Activated T-cell treated with anti-CD3 and anti-CD28 coated beads, Interleukin-2, amount 50 U/mL, for 1 hour (primary cell): Measurements from ENCODE around the gene ALK.
"Not testable (repeated sequence)": the region's sequence is repeated elsewhere in the genome, so short reads cannot be mapped to it uniquely, and the experiment has no call there.

Experiments
- DNase-seq: peaks from one replicate; pipeline ENCODE4 v3.0.0-alpha.2; 2020

Gene ALK

DNA sequence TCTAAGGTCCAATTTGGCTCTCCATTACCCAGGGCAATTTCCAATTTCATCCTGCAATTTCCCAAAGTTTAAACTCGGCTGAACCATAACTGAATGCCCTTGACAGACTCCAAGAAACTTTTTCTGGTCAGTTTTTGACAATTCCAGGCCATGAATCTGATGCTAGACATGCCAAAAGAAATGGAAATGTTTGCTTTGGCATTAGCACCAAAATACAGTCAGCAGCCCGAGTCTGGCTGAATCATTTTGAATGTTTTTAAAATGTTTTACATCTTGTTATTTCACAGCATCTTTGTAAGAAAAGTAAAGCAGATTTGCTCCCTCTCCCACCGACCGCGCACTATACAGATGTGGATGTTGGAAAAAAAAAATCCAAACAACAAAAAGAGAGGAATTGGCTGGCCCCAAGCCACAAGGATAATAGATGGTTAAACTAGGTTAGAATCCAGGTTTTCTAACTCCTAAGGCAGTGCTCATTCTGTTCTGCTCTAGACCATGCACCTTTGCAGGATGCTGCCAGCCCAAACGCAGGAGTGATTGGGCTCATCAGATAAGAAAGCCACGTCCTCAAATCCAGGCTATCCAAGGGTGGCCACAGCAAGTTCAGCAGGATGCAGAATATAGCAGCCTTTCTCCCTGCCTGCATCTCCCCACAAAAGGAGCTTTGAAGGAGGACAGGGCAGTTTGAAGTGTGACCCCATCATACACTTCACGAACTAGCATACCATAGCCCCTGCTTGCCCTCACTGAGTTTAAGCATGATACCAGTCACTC, 167.5 kb downstream of the ALK start:
- DNase-seq = no peak

DNA sequence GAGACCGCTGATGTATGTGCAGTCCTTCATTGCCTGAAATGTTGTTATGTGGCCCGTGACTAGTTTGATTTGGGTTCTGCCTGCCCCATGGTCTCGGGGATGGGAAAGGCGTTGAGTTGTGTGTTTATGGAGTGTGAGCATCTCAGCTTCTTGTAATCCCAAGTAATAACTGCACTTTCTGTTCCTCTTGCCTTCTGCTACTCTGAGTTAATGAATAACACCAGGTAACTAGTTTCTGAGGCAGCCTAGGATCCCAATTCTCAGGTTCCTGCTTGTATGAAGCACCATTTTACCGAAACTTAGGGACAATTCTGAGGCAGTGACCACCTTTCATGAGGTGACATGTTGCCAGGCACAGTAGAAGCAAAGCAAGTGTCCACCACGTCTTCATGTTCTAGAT, 170.0 kb downstream of the ALK start:
- no peak for DNase-seq

DNA sequence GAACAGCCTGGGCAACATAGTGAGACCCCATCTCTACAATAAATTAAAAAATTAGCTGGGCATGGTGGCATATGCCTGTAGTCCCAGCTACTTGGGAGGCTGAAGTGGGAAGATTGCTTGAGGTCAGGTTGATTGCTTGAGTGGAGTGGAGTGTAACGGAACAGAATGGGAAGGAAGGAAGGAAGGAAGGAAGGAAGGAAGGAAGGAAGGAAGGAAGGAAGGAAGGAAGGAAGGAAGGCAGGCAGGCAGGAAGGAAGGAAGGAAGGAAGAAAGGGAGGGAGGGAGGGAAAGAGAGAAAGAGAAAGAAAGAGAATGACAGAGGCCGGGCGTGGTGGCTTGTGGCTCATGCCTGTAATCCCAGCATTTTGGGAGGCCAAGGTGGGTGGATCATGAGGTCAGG, 170.9 kb downstream of the ALK start:
- not testable (repeated sequence) for DNase-seq

GRCh38 chr2:29749843-29750242, 171.5 kb downstream of the ALK start:
- DNase-seq = no peak

DNA sequence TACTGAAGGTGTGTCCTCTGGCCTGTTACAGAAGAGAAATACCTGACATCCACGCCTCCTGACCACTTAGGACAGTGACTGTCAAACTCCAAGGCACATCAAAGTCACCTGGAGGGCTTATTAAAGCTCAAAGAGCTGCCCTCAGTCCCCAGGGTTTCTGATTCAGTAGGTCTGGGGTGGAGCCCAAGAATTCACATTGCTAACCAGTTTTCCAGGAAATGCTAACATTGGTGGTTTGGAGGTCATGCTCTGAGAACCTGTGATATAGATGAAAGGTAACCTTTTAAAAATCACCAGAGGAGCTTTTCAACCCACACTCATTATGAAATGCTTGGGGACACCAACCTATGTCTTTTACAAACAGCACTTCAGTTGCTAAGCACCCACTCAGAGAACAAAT, 172.3 kb downstream of the ALK start:
- no peak for DNase-seq

- no peak for DNase-seq
Measured at GRCh38 chr2:29747786-29748470, 173.5 kb downstream of the ALK start.

DNA sequence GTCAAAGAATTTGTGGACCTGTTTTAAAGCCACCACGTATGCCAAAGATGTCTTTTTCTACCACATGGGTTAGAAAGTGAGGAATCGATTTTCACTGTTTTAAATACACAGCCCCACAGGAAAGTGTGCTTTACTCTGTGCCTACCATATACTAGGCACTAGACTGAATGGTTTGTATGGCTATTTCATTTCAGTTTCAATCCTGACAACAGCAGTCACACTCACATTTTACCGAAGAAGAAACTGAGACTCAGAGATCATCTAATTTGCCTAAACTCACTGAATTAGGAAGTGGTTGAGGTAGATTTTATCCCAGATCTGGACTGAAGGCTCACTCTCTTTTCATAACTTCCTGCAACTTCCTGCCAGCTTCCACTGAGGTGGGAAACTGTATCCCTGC, 176.4 kb downstream of the ALK start:
- no peak for DNase-seq

DNA sequence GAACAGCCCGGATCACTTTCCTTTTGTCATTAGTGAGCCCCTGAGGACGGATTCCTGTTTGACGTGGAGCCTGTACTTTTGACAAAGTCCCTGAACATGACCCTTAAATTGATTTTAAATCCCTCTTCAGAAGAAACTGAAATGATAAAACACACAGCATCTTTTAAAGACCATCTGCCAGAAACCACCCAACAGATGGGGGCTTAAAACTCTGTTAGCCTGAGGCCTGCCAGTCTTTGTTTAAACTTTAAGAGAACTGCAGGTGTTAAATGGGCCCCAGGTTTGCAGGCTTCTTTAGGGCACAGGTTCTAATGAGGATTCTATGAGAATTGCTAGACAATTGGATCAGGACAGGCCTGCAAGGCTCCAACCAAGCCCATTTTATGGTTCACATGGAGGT, 177.9 kb downstream of the ALK start:
- DNase-seq = no peak

DNA sequence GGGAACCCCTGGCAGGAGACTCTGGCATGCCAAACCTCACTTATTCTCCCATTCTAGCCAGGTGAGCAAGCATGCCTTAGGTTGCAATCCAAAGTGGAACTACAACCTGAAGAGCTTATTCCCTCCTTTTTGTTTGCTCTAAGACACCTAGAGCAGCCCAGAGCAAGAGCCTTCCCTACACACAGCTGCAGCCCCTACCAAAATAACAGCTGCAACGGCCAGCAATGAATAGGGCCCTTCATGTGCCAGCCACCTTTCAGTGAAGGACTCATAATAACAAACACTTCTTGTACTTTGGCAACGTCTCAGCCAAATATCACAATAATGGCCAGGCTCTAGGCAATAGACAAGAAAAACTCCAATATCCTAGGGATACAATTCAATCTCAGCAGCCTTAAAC, 178.7 kb downstream of the ALK start:
- no peak for DNase-seq

DNA sequence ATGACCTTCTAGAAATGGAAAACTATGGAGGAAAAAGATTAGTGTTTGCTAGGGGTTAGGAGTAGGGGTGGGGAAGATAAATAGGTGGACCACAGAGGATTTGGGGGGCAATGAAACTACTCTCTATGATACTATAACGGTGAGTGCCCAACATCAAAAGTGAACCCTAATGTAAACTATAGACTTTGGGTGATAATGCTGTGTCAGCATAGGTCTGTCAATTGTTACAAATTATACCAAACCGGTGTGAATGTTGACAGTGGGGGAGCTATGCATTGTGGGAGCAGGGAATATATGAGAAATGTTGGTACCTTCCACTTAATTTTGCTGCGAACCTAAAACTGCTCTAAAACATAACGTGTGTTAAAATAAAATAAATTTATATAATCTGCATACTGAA, 180.3 kb downstream of the ALK start:
- no peak for DNase-seq

DNA sequence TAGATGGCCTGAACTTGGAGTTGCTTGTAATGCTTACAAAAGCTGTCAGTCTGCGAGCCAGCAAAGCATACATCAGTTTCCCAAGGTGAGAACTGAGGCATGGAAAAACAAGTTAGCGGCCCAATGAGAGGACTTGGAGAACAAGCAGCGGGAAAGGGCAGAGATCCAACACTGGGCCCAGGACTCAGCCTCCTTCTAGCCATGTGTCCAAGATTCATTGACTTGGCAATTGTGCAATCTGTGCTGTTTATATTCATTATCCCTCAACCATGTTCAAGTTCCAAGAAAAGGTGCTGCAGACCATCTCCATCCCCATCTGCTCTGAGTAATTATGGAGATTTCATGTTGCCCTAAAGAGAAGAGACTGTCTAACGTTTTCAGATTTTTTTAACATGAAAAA, 187.4 kb downstream of the ALK start:
- no peak for DNase-seq

DNA sequence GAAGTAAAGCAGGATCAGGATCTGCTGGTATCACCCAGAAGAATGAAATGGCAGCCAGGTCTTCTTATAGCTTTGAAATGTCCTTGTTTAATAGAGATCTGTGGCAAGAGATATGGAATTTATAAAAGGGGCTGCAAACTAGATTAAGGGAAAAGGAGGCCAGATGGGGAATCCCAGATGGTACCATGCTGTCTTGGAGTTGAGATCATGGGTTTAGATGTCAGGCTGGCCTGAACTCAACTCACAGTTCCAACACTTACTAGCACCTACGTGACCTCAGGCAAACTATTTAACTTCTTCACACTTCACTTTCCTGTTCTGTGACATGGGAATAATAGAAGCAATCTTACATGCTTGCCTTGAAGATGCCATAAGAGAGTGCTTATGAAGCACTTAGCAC, 188.2 kb downstream of the ALK start:
- no peak for DNase-seq

DNA sequence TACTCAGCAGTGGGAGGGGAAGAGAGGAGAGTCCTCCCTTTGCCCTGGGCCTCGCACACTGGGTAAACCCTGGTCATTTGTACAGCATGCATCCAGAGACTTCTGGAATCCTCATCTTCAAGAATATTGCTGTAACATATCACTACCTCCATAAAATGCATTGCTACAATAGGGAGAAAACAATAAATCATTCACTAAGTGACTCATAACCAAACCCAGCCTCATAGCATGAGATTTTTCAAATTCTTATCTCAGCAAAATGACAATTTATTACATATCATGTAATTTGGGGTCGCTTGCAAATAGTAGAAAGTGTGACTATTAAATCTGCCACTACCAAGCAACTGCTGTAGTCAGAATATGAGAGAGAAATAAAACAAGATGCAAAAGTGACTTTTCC, 189.4 kb downstream of the ALK start:
- DNase-seq = no peak

- no peak for DNase-seq
Measured at GRCh38 chr2:29729932-29730331, 191.5 kb downstream of the ALK start.

DNA sequence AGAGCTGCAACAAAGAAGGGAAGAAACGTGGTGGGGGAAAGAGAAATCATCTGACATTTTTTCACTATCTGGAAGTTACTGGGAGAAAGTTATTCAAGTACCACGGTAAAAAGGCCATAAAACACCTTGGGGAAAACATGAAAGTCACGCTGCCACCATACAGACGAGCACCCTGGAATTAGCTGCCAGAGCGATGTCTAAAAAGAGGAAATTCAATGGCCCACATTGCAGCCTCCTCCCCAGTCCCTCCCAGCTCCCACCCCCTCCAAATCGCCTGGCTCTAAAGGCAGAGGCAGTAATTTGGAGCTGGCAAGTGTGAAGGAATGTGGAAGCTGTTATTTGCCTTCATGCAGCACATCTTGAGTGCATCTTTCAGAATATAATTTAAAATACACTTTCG, 192.0 kb downstream of the ALK start:
- DNase-seq = no peak

- no peak for DNase-seq
Measured at GRCh38 chr2:29726976-29727375, 194.4 kb downstream of the ALK start.

DNA sequence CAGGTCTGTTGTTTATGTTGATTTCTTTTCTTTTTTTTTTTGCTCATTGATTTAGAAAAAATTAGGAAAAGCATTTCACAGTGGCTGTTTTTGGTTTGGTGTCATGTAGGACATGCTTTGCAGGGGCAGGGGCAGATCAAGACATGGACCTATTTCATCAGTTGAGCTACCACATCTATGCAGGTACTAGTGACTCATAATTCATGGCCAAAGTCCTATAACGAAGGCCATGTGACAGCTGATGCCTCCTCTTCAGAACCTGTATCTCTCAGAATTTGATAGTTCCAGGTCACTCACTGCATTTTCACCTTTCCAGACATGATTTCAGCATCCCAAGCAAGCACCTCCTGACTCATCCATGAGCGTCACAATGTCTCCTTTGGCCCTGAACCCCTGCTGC, 195.8 kb downstream of the ALK start:
- DNase-seq = no peak

GRCh38 chr2:29724282-29724681, 197.1 kb downstream of the ALK start:
- no peak for DNase-seq

DNA sequence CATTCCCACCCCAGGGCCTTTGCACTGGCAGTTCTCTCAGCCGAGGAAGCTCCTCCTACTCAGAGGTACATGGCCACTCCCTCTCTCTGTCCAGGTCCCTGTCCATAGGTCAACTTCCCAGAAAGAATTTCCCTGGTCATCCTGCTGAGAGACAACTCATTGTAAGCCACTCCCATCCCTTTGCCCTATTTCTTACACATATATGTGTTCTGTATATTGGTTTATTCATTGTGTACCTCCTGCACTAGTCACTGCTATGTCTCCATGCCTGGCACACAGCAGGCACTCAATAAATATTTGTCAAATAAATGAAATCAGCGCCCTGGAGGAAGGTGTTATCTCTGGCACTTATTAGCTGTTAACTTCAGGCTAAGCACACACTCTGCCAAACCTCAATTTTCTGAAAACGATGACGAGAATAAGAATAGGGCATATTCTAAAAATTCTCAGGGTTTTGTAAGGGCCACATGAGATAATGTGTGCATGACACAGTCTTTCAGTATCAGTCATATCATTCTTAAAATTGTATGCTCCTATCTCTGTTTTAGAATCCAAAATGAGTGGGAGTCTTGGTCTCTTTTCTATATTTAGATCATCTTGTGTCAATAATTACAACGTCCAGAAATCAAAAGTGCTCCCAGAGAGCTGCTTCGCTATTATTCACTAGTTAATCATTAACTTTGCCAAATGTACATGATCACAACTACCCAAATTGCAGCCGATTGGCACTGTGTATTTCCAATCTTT, 198.0 kb downstream of the ALK start:
- no peak for DNase-seq

GRCh38 chr2:29719639-29720038, 201.7 kb downstream of the ALK start:
- DNase-seq = no peak

GRCh38 chr2:29718076-29718686, 203.2 kb downstream of the ALK start:
- no peak for DNase-seq

DNA sequence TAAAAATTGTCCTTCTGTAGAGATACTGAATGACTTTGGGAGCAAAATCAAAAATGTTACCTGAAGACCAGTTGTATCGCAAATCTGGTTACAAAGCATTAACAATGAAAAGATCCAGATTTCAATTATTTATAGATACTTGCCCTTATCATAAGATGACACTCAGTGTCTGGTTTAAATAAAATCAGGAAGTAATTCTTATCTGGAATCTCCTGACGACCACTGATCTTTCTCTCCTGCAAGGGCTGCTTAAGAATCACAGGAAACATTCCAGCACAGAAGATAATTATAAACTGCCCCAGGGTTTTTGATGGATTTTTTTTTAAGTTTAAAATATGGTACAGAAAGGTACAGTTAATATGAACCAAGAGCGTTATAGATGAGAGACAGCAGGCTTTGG, 205.7 kb downstream of the ALK start:
- no peak for DNase-seq

GRCh38 chr2:29714333-29714732, 207.1 kb downstream of the ALK start:
- no peak for DNase-seq
